Activated CD4-positive, alpha-beta T cell treated with anti-CD3 and anti-CD28 coated beads, Interleukin-2, Interleukin-6, amounts not matched to agents 100 ng/mL and 50 ng/mL, durations not matched to agents 16 hours and 8 hours (primary cell): Measurements from ENCODE around the gene HOXD9.

ENCODE experiments used
- DNase-seq: peaks from one replicate; pipeline ENCODE4 v3.0.0-alpha.2; 2020

The HOXD9 gene

DNA sequence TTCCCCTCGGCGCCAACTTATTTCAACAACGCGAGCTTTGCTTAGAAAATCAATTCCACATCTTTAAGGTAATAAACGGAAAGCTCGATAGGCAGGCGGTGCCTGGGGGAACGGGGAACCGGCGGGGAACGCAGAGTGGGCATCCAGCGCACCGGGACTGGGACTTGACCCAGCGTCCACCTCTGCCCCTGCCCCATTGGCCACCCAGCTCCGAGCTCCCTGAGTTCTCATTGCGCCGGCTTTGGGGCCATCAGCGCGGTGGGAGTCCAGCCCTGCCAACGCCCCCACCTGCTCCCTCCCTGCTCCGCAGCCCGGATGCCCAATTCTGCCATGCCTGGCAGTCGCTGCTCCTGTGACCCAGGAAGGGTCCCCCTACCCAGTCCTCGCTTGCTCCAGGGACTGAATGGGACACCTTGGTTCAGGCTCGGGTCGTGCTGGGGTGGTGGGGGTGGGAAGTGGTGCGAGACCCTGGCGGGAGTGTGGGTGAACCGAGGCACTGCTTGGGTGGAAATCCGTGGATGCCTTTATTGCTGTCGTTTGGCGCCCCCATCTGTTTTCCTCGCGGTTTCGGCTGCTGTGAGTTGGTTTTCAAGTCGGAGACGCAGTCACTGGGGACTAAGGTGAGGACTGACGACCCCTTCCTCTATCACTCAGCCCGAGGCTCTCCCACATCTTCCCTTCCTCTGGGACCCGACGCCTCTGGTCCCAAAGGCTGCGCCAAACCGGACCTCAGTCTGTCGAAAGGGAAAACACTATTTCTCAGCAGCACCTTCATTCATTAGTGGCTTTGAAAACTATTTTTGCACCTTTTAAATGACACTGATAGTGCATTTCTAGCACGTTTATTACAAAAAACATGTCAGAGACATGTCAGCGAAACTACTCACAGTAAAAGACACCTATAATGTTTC is 36.4 kb upstream of the HOXD9 start:
- no peak for DNase-seq

DNA sequence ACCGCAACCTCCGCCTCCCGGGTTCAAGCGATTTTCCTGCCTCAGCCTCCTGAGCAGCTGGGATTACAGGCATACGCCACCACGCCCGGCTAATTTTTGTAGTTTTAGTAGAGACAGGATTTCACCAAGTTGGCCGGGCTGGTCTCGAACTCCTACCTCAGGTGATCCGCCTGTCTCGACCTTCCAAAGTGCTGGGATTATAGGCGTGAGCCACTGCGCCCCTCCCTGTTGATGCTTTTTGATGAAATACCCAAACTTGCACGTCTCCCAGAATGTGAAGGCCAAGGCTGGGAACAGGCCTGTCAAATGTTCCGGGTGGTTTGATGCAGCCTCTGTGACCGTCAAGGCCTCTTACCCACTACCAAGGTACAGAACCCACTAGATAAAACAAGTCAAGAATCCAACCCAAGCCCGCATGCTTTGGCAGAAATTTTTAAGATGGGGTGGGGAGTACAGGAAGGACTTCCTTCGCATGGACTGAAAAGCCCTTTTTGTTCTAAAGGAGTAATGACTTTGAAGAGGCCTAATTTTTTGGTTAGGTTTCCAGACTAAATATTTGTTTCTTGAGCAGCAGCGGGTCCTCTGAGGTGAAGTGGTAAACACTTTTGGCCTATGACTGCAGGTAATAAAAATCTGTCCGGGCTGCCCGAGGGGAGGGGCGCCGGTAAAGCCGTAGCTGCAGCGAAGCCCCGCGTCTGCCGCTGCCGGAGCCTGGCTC is 35.0 kb upstream of the HOXD9 start:
- no peak for DNase-seq

DNA sequence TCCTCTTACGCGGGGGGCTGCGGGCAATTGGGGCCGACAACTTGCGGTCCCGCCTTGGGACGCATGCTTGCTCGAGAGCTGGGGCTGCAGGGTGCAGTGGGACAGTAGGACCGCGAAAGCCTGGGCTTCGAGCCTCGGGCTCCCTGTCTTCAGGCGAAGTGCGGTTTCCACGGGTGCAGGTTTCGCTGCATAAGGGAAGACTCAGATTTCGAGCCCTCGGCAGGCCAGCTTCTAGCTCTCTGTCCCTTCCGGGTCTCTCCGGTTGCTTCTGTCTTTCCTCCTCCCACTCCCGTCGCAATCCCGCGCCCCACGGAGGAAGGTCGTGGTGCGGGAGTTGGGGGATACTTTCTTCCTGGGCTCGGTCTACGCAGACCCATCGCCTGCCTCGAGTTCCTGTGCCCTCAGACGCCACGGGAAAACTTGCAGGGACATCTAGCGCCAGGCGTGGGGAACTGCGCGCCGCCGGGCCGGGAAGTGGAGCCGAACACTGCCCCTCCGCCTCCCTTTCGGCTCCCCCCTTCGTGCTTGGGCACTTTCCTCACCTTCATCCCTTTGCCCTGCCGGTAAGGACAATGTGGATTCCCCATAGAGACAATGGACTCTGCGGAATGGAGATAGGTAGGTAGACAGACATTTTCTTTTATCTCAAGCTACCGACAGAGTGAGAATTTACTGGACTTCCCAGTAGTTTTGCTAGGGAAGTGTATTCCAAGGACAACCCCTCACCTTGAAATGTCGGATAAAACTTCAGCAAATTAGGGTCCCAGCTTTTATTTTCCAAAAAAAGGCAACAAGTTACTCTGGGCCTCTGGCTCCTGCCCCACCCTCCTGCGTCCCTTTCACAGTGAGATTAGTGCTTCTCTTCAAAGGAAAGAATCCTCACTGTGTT is 34.2 kb upstream of the HOXD9 start:
- peak; percentile 39 for DNase-seq

DNA sequence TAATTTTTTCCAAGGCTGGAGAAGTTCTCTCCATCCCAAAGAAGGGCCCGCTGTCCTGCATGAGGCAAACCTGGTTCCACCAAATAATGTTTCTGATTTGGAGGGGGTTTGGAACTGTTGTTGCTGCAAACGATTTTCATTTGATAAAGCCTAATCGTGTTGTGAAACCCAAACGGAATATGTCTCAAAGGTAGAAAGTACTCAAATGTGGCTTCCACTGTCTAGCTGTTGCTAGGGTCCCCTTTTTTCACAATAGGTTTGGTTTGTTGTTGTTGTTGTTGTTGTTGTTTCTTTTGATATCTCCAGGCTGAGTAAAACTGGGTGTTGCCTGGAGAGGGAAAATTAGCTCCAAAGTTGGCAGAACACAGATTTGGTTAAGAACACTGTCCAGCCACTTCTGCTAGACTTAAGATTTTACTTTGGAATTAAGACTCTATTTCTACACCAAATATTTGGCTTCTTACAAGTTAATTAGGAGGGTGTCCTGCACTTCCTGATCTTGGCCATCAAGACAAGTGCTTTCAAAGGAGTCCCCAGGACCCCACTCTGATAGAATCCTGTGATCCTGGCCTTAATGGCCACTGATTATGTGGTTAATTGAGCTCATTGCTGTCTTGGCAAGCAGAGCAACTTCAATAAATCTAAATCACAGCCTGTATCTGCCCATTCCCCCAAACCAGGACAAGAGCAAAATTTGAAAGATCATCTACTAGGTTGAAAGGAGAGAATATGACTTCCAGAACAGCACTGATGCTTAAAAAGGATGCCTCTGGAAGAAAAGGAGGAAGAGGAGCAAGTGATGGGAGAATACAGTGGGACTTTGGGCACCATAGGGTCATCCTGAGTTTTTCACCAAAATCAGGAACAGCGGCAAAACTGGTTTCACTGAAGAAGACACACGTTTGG is 33.3 kb upstream of the HOXD9 start:
- no peak for DNase-seq

GRCh38 chr2:176089843-176090395 is 32.6 kb upstream of the HOXD9 start:
- no peak for DNase-seq

DNA sequence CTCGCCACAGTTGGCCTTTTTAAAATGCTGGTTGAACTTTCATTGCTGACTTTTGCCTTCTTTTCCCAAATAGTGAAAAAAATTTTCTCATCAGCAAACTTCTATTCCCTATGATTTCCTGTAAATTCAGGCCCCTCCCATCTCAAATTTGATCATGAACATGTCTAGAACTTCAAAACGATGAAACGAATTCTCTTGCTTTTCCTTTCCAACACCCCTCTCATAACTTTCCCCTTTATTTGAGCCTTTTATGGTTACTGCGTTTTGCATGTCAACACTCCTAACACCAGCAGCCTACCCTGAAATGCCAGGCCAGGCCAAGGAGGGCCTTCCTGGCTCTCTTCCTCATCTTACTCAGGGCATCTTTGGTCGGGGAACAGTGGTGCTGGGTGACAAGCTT is 31.7 kb upstream of the HOXD9 start:
- DNase-seq = no peak

GRCh38 chr2:176091329-176092258 is 30.9 kb upstream of the HOXD9 start:
- DNase-seq = no peak

- DNase-seq = no peak
Measured at GRCh38 chr2:176092270-176093144, 30.0 kb upstream of the HOXD9 start, which contains the start of gene HOXD13. TSS of gene HOXD13 (plus strand) at chr2:176092721. CDS start at chr2:176092891, 170 bp downstream.

DNA sequence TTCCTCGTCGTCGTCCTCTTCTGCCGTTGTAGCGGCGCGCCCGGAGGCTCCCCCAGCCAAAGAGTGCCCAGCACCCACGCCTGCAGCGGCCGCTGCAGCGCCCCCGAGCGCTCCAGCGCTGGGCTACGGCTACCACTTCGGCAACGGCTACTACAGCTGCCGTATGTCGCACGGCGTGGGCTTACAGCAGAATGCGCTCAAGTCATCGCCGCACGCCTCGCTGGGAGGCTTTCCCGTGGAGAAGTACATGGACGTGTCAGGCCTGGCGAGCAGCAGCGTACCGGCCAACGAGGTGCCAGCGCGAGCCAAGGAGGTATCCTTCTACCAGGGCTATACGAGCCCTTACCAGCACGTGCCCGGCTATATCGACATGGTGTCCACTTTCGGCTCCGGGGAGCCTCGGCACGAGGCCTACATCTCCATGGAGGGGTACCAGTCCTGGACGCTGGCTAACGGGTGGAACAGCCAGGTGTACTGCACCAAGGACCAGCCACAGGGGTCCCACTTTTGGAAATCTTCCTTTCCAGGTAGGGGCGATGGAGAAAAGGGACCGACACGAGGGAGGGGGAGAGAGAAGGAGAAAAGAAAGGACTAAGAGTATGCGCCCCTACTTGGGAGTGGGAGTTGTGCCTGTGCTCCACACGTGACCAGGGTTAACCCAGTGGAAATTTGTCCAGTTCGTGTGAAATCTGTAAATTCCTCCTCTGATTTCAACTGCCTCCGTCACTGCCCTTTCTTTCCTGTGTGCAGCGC is 29.2 kb upstream of the HOXD9 start:
- DNase-seq = no peak

- no peak for DNase-seq
Measured at GRCh38 chr2:176093898-176094249, 28.6 kb upstream of the HOXD9 start.

DNA sequence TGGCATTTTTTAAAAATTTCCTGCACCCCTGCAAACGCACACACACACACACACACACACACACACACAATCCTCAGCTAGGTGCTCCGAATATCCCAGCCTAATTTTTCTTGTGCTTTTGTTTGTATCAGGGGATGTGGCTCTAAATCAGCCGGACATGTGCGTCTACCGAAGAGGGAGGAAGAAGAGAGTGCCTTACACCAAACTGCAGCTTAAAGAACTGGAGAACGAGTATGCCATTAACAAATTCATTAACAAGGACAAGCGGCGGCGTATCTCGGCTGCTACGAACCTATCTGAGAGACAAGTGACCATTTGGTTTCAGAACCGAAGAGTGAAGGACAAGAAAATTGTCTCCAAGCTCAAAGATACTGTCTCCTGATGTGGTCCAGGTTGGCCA is 28.2 kb upstream of the HOXD9 start:
- no peak for DNase-seq

DNA sequence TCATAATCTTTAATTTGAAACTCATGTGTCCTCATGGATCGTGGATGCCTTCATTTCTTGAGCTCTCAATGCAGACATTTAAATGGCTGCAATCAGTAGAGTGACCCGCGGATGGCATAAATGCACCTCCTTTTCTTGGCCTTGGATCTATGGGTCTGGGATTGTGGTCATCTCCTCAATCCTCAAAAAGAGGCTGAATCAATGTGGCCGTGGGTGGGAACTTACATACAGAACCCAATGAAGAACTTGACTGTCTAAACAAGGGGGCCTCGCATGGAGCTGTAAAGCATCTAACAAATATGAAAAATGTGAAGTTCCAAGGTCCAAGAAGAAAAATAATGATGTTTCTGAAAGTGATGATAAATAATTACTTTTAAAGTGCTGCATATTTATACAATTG is 27.1 kb upstream of the HOXD9 start:
- no peak for DNase-seq

DNA sequence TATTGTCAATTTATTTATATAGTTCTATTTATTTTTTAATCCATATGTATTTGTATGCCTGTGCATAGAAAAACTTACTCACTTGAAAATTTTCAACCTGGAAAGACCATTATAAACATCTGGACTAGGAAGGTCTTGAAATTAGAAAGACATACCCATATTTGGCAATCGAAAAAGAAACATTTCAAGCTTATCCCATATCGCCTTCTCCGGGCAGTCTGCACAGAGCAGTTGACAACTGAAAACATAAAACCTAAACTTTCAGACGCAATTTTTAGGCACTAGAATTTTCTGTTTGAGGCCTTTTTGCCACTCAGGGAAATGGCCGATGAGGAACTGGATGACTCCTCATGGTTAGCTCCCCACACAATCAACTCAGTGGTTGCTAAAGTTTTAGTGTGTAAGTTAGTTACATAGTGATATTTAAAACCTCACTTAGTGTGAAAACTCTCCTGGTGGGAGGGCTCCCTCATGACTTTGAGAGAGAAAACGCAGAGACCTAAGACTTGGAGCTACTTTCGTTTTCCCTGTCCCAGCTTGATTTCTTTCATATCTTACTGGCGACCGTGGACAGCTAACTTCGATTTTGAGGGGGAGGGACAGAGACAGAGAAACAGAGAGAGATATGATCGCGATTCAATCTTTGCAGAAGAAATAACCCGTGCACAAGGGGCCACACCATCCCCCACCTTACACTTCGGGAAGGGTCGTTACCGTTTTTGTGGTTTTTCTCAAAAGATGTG is 26.1 kb upstream of the HOXD9 start:
- no peak for DNase-seq

DNA sequence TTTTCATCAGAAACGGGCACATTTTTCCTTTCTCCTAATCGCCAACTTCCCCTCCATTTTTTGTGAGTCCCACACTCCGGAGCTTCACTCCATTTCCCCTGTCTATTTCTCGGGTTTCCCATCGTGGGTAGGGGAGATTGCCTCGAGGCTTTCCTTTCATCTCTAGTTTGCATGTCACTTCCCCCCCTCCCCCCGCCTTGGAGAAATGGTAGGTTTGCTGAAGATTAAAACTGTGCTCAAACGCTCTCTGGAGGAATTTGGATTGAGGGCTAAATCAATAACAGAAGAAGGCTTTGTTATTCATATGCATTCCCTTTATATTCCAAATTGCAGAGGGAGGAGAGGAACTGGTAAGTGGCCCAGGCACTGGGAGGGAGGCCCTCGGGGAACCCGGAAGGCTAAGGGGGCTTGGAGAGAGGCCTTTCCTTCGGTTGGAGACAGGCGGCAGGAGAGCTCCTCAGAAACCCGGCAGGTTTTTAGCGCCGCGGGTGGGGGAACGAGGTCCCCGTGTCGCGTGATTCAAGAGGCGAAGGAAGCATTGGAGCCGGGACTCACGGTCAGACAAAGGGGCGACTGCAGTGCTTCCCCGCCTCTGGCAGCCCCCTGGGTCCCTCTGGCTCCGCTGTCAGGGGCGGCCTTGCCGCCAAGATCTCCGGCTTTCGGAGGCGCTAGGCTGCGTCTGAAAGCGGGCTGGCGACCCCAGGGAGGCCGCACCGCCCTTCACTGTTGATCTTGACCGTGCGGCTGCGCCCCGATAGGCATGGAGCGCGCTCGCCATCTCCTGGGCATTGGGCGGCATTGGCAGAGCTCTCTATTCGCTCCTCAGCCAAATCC is 25.3 kb upstream of the HOXD9 start:
- peak; percentile 68 for DNase-seq

GRCh38 chr2:176097820-176098365 is 24.6 kb upstream of the HOXD9 start:
- no peak for DNase-seq

DNA sequence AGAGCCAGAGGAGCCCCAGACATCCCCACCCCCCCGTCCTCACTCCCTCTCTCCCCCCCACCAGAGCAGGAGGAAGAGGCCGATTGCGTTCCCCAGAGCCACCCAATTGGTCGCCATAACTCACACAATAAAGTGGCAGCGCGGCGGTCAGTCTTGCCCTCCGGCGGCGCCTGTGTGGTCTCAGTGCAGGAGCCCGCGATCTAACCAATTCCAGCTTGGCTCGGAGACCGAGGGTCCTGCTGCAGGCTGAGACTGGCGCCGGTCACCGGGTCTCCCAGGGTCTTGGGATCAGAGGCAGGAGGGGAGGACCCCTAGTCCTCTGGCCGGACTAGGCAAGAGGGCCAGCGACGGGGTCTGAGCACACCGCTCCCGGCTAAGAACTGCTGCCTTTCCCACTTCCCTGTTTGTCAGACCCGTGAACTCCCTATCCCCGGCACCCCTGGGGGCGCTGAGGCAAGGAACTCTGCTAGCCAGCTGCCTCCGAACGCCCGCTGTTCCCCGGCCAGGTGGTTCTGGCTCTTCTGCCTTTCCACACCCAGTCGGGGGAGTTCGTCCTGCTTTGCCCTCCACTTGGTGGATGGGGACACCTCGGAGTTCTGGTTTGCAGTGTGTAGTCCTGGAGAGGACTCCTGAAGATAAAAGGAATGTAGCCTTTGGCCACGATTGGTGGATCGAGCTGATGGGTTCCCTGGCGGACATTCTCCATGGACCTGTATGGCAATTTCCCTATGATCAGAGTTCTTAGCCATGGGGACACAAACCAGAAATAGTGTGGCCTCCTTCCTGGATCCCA is 24.0 kb upstream of the HOXD9 start:
- no peak for DNase-seq
